Activated T-cell treated with anti-CD3 and anti-CD28 coated beads for 48 hours (primary cell): ENCODE measurements around the gene LYPD6.

Experiments used
- DNase-seq: peaks from one replicate; pipeline ENCODE4 v3.0.0-alpha.2; 2020; ENCODE audit warnings: low read depth

The LYPD6 gene

DNA sequence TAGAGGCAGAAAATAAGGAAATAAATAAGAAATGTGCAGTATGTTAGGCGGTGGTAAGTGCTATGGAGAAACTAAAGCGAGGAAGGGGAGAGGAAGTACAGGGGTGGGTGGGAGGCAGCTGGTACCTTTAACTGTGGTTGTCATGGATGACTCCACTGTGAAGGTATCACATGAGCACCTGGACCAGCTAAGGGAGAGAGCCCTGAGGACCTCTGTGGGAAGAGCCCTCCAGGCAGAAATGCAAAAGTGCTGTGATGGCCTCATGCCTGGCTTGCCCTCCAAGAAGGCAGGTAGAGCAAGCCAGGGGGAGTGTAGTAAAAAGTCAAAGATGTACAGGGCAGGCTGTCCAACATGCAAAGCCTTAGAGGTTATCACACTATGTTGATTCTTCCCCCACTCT is 17.9 kb downstream of the LYPD6 start:
- DNase-seq: no peak

DNA sequence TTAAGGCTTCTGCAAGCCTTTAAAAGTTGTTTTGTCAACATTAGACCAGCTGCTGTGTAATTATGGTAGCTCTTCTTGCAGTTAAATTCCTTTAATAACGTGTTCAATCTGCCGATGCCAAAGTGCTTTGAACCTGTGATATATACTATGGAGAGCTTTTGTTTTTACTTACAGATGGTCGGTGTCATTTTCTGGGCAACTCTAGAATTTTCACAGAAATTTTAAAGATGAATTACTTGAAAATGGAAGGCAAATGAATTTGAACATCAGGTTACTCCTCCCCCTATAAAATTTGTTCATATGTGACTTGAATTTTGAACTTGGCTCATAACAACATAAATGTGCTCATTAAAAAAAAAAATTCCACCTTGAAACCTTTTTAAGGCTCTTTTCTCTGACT is 23.0 kb downstream of the LYPD6 start:
- DNase-seq: no peak

DNA sequence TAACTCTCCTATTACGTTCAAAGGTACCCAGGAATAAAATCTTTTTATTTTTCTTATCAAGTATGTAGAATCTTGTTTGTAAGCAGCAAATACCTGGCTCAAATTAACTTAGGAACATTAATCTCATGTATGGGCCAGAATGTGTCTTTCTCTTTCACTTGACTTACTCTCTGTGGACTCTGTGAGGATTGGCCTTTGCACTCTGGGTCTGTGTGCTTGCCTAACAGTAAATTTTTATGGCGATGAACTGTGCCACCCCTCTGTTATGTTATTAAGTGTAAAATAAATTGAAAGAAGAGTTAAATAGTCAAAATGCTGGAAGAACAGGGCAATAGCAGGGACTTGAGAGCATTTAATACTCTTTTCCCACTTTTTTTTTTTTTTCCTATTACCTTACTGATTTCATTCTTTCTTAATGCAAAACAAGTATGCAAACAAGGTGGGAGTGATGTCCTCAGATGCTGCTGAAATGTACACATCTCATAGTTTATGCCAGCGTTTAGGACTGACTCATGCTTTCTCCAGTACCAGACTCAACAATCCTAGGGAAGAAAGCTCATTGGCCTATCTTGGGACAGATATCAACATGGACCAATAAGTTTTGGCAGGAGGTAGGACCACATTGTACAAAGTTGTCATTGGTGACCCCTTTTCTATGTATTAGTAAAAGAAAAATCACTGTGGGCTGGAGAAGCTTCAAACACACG is 25.5 kb downstream of the LYPD6 start:
- DNase-seq: no peak

DNA sequence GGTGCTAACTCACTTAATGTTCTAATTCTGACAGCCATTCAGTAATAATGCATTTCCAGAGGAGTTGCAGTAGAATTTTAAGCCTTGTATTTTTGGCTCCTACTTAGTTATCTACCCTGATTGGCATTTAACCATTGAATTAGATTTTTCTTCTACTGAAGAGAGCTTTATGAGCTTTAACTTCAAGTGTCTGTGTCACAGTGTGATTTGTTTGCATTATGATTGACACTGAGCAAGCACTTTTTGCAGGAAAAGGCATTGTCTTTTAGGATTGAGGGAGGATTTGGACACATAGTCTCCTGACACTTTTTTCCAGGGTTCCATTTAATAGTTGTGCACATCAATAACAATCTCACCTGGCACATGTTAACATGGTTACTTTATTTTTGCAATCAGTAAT is 26.7 kb downstream of the LYPD6 start:
- no peak for DNase-seq

DNA sequence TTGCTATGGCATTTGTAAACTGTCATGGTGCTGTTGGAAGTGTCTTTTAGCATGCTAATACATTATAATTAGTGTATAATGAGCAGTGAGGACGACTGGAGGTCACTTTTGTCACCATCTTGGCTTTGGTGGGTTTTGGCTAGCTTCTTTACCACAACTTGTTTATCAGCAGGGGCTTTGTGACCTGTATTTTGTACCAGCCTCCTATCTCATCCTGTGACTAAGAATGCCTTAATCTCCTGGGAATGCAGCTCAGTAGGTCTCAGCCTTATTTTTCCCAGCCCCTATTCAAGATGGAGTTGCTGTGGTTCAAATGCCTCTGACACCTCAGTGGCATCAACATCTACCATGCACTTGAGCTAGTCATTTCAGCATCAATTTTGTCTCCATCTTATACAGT is 29.7 kb downstream of the LYPD6 start:
- no peak for DNase-seq

DNA sequence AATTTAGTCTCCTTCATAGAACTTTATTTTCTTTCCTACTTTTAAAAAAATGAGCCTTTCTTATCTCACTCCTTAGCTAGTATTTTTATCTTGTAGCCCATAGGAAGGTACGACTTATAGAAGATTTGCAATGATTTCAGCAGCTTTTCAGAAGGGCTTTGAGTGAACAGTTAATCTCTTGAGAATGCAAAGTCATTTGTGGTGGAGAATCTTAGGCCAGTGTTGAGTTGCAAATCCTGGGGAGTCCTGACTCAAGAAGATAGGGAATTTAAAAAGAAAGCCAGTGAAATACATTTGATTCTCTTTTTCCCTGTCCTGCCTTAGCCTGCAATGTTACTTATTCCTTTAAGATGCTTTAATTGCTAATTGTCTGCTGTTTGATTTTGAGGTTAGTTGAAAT is 33.6 kb downstream of the LYPD6 start:
- no peak for DNase-seq

DNA sequence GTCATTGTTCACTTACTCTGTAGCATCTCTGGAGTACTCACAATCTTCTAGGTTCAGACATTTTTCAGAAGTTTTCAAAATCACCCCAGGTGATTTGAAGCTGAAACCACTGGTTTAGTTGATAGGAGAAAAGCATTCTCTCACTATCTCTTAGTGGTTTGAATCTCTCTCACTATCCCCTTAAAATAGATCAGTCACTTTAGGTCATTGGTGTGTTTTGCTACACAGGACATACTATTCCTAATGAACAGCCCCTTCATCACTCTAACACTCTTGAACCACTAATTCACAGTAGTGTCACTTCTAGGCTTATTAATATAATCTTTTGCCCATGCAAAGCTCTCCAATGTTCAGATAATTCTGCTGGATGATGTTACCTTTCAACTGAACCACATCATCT is 34.5 kb downstream of the LYPD6 start:
- no peak for DNase-seq

DNA sequence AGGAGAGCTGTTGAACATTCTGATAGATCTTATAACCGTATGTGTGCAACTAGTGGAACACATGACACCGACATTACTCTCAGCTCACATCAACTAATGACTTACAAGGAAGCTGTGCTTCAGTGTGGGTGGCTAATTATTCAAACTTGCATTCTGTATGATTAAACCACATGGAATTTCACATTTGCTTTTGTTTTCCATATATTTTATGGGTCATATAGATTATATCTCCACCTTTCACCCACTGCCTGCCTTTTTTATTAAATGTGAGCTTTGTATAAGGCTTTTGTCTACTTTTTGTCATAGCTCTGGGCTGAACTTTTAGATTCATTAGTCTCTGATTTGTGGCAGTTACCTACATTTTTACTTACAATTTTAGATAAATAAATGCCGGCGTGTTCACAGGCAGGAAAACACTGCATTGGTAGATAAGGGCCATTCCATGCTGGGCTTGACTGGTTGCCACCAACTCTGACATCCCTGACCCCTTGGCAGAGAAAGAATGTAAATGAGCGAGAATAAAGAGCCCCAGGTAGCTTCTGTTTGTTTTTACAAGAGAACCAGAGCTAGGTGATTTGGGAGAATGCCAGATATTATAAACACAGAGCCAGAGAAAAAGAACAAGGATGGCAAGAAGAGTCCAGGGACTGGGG is 35.7 kb downstream of the LYPD6 start:
- DNase-seq: no peak

DNA sequence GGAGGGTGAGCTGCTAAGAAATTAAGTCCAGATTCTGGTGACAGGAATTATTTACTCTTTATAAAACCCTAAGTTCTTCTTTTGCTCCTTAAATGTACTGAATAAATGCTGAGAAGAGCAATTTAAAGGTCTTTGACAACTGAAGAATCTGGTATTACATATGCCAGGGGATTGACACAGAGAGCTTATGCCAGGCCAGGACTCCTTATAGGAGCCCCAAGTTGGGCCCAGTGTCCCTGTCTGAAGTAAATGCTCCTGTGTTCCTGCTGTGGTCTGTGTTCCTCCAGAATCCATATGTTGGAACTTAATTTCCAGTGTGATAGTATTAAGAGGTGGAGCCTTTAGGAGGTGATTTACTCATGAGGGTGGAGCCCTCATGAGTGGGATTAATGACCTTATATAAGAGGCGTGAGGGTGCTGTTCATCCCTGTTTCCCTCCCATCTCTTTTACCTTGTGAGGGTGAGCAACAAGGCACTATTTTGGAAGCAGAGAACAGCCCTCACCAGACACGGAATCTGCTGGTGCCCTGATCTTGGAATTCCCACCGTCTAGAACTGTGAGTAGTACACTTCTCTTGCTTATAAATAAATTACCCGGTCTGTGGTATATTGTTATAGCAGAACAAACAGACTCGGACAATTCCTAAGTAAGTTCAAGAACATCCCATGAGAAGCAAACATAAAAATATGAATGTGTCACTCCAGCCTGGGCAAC is 39.8 kb downstream of the LYPD6 start:
- DNase-seq: no peak

DNA sequence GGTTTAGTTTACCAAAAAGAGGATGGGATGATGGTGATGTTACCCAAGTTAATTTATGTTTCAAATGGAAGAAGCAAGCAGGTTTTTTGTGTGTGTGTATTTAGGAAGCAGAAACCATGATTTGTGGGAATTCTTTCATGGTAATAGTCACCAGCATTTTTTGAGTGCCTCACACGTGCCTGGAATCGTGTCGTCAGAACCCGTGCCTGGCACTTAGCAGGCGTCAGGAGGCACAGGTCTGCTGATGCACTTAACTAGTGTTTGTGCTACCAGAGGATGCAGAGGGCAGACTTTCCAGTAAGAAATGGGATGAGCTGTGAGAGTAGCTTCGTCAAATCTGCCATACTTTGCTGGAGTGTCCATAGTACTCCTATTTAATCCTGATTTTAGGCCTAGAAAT is 41.1 kb downstream of the LYPD6 start:
- no peak for DNase-seq

DNA sequence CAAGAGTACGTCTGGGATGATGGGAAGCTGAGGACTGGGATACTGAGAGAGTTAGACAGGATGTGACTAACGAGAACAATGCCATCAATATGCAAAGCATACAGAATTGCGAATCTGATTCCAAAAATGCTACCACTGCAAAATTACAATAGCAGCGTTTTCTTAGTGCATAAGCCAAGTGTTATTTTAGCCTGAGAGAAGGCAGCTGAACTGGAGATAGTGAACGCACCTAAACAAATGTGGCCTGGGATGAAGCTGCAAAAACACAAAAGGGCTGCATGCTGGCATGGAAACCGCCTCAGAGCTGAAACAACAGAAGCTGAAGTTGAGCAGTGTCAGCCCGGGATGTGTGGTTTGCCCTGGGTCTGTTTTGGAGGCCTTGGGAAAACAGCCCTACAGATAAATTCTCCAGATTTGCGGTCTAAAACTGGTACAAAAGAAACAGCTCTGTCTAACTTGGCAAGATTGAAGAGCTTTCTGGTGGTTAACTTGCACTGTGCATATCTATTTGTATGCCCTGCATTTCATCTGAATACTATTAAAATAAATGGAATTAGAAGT is 45.5 kb downstream of the LYPD6 start:
- no peak for DNase-seq

DNA sequence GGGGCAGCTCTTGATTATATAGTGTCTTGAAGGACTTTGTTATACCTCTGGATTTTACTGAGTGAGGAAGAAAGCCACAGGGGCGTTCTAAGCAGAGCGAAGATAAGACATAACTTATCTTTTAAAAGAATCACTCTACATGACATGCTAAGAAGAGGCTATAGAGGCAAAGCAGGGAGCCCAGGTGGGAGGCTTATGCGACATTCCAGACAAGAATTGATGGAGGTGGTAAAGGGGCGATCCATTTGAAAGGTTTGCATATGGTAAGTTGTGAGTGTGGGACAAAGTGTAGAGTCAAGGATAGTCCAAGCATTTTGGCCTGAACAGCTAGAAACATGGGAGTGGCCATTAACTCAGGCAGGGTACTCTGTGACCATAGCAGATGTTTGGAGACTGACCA is 49.8 kb downstream of the LYPD6 start:
- no peak for DNase-seq

DNA sequence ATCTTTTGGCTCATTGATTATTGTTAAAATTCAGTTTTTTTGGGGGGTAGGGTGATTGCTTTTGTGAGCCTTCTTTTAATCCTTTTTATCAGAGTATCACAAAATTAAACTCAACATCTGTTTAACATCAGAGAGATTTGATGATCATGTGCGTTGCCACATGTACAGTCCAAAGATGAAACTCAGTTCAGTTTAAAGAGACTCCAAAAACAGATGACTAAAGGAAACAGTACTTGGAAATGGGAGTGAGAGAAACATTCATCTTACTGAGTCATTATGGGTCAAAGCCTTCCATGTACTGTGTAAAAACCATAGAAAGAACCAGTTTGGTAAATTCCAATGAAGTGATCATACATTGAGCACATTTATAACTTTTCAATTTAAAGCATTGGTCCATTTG is 53.0 kb downstream of the LYPD6 start:
- no peak for DNase-seq

DNA sequence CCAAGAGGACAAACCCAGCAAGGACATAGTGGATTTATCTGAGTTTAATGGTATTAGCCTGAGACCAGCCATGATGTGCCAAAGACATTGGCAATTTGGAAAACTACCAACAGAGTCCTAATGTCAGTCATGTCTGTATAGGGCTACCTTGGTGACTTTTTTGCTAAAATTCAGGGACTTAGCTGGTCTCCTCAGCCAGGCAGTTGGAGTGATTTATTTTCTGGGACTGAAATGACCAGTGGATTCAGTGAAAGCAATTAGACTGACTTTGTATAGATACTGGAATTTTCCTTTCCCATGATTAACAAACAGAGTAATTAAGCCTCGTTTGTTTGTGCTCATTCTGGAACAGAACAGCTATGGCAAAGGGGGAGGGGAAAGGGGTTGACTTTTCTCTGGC is 55.0 kb downstream of the LYPD6 start:
- no peak for DNase-seq

DNA sequence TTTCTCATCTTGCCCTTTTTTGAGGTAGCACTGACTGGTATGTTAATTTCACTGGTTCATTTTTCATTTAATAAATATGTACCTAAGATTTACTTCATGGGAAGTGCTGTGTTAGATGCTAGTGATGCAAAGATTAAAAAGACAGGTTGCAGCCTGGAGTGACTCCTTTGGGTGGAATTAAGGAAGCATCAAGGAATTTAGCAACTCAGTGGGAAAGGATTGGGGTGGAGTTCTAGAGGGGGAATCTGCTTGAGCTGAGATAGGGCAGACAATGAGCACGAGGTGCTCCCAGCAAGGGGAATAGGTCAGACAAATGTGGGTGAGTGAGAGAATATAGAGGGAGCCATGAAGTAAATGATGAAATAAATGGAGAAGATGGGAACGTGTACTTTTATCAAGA is 57.0 kb downstream of the LYPD6 start:
- DNase-seq: no peak

DNA sequence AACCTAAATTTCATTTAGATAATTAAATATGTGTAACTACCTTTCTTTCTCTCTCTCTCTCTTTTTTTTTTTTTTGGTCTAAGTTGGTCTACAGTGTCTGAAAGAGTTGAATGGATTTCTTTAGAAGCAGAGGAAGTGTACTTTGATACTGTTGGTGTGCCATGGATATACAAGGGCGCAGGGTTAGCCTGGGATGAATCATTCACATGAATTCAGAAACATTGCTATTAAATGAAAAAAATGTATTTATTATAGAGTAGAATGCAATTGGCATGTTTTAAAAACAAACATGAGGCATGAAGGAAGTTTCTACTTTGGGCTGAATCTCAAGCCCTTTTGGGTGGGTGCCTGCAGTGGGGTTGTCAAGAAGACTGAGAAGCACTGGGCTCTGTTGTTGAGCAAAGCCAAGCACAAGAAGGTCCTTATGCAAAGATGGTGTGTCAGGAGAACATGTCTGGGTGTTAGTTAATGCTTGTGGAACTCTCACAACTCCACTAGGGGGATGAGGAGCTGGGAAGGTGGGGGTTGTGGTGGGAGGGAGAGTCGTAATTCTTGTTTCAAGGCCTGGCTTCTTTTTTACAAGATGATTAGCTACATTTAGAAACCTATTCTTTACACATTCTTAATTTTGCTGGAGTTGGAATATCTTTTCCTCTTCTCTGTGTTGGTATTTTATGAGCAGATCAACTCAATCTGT is 57.9 kb downstream of the LYPD6 start:
- no peak for DNase-seq

DNA sequence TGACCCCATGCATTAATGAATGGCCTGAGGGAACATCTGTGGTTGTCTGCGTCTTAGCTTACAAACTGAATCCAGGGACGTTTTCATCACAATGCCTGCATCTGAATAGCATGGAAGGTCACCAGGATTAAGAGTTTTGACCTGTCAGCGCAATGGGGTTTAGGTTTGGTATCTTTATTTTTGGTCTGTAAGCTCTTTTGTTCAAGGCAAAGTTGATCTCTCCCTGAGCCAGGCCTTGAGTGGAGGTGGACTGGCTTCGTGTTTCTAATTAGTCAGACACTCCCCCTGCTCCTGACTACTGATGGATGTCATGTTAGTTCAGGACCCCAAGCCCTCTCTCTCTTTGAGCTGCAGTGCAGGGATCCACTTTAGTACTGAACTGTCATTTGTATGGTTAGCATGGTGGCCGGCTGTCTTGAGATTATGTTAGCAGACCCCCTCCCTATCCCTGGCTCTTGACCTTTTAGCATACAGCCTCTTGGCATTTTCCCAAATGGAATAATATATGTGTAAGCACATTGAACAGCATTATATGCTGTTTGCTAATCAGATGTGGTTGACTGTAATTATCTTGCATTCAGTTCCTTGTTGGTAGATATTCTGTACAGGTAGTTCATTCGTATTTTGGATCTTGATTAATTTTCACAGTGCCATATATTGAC is 59.2 kb downstream of the LYPD6 start:
- no peak for DNase-seq

DNA sequence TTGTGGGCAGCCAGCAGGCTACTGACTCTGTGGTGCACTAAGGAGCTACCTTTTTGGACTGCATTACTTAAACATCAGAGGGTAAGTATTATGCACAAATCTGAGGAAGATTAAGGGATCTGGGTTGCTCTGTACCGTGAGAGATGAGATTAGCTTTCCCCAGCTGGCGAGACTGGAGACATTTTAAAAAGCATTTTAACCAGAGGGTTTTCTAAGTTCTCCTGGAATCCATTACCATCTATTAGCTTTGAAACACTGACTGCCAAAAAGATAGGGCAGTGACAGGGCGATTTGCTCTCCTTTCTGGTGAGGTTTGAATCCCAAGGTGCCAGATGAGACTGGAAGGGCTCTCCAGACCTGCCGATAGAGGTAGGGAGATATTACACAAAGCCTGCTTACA is 63.2 kb downstream of the LYPD6 start:
- no peak for DNase-seq

DNA sequence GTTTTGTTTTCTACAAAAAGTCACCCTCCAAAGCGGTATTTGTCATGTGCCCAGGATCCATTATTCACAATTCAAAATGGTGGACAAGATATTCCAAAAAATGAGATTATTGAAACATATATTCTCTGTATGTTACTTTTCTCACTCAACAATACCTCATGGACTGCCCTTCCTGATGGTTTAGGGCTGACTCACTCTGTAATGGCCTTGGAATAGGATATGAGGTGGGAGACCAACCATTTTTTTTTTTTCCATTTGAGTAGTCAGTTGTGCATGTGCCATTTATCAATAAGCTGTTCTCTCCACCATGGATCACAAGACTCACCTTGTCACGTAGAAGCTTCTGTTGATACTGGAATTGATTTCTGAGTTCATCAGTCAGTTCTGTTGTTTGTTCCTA is 64.5 kb downstream of the LYPD6 start:
- no peak for DNase-seq

DNA sequence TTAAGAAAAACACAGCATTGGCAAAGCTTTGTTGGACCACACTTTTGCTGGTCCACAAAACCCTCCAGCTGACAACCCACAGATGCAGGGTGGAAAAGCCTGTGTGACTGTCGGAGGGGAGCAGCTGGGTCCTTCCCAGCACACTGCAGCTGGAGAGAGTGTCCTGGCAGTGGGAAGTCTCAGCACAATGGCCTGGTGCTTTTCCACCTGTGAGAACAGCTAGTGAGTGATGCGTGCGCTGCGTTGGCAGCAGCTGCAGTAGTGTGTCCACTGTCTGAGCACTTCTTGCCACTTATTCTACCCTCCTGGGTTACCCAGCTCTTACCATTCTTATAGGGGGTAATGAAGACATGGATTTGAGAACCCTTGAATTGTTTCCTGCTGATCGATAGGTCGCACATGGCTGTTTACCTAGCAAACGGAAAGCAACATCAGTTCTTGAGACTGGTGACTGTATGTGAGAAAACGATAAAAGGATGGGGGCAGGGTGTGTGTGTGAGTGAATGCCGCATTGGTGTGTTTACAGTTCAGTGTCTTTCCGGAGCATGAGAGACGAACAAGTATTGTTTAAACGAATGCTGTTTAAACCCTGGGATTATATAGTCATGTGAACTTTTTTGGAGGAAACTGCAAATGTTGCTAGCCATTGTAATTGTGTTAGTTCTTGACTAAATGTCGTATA is 69.7 kb downstream of the LYPD6 start:
- DNase-seq: no peak

DNA sequence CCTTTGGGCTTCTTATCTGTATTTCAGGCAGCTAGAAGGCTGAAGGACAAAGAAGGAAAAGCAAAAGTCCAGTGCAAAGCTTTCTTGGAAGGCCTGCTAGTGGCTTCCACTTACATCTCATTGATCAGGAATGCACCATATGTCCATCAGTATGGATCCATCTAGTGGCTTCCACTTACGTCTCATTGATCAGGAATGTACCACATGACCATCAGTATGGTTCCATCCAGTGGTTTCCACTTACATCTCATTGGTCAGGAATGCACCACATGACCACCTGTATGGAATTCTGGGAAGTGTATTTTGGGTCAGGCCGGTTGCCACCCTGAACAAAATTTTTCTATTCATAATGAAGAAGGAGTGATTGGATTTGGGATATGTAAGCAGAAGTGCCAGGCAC is 70.6 kb downstream of the LYPD6 start:
- no peak for DNase-seq
